Activated T-helper 1 cell treated with anti-CD3 and anti-CD28 coated beads, Interleukin-12 subunit alpha, Interleukin-12 subunit beta, Interleukin-2, Interleukin-4 antibody, amounts not matched to agents 30 ng/mL and 10 ng/mL and 1 ng/mL, durations not matched to agents 14 hours and 24 hours and 36 hours (primary cell): ENCODE measurements around the gene HOXD1. TPM values are rescaled to one million over a fixed set of nuclear protein-coding genes. Genes with fewer than 3 reads are reported as not detected.

ENCODE experiments used
- DNase-seq: peaks from one replicate; pipeline ENCODE4 v3.0.0; 2021; ENCODE audit warnings: low spot score
- H3K27ac Mint-ChIP-seq: one replicate; pipeline ENCODE4 v1.8.0; 2021; ENCODE audit warnings: mild to moderate bottlenecking, mixed read lengths
- H3K27me3 Mint-ChIP-seq: one replicate; pipeline ENCODE4 v1.8.0; 2022; ENCODE audit warnings: mild to moderate bottlenecking, moderate library complexity, mixed read lengths; ENCODE audit not compliant: insufficient read depth
- H3K36me3 Mint-ChIP-seq: one replicate; pipeline ENCODE4 v1.8.0; 2021; ENCODE audit warnings: low read depth, mixed read lengths
- H3K4me1 Mint-ChIP-seq: one replicate; pipeline ENCODE4 v1.8.0; 2021; ENCODE audit warnings: low read depth, mixed read lengths
- H3K4me3 Mint-ChIP-seq: one replicate; pipeline ENCODE4 v1.8.0; 2021; ENCODE audit warnings: mild to moderate bottlenecking, moderate library complexity, mixed read lengths
- H3K9me3 Mint-ChIP-seq: one replicate; pipeline ENCODE4 v1.8.0; 2021; ENCODE audit warnings: mixed read lengths
- intact Hi-C: fragments of 100-400 bp; cut with micrococcal nuclease; formaldehyde crosslinking; loops from one replicate; pipeline ENCODE4 v1.15.1; 2024
- total RNA-seq: library from RNA; stranded (reverse); gene quantifications from 2 replicates; pipeline ENCODE4 v1.2.3, GENCODE V29; 2022

HOXD1 gene
- total RNA-seq, 1 donor from 2014 or later, result not detected

DNA sequence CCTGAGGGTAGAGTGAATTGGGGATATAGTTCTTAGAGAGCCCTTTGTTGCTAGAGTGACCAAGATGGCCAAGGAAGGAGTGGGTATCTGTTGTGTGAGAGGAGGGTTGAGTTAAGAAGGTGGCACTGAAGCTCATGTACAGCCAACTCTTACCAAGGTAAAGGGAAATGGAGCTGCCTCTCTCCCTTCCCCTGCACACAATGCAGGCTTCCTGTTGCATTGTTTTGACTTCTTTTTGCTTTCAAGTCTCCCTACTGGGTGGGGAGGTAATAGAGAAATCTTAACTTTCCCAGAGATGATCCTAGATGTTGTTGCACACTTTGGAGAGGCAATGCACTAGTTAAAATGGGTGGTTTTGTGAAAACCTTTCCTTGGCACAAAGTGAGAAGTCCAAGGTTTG, 23.8 kb downstream of the HOXD1 start:
- H3K27me3 Mint-ChIP-seq, result peaks cover 19% of the 10 kb centered on the region
- intact Hi-C loops, result no loop called here
- no peak for DNase-seq

DNA sequence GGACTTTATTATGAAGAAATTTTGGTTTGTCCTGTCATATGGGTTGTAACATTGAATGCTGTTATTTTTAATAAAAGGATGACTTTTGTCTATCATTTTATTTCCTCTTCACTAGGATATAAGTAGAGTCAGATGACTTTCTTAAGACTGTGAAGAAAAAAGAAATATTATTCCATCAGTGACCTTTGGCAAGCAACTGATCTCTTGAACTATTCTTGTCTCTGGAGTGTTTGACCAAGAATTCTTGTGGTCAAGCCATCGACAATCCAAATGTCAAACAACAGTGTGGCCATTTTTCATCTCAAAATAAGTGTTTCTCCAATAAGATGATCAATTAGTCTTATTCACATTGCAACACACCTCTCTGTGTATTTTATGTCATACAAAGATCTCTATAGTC, 24.9 kb downstream of the HOXD1 start:
- intact Hi-C loops, result no loop called here
- no peak for DNase-seq
- Mint-ChIP-seq H3K4me1 (no peaks in the 10 kb centered on the region), H3K27ac (no peak overlapping the region), H3K36me3 (no peaks in the 10 kb centered on the region), H3K27me3 (peaks cover 19% of the 10 kb centered on the region), H3K4me3 (no peak overlapping the region), H3K9me3 (no peaks in the 10 kb centered on the region)

More for the DNA sequence above, 23.8 kb downstream of the HOXD1 start:
- Mint-ChIP-seq H3K27ac (no peak overlapping the region), H3K4me1 (no peaks in the 10 kb centered on the region), H3K36me3 (no peaks in the 10 kb centered on the region), H3K9me3 (no peaks in the 10 kb centered on the region), H3K4me3 (no peak overlapping the region)

- H3K27ac Mint-ChIP-seq, result no peak overlapping the region
- intact Hi-C loops, result no loop called here
- no peaks in the 10 kb centered on the region for H3K9me3 Mint-ChIP-seq
- H3K27me3 Mint-ChIP-seq, result peaks cover 11% of the 10 kb centered on the region
- no peak overlapping the region for H3K4me3 Mint-ChIP-seq
- no peaks in the 10 kb centered on the region for H3K4me1 Mint-ChIP-seq
- H3K36me3 Mint-ChIP-seq, result no peaks in the 10 kb centered on the region
- DNase-seq, result no peak
Measured at GRCh38 chr2:176227874-176228273, 39.4 kb downstream of the HOXD1 start.

GRCh38 chr2:176234156-176234555, 45.7 kb downstream of the HOXD1 start:
- DNase-seq, result no peak
- Mint-ChIP-seq H3K36me3 (no peaks in the 10 kb centered on the region), H3K4me3 (no peak overlapping the region), H3K9me3 (no peaks in the 10 kb centered on the region), H3K4me1 (no peaks in the 10 kb centered on the region), H3K27ac (no peak overlapping the region), H3K27me3 (peaks cover 8% of the 10 kb centered on the region)
- intact Hi-C loops, result no loop called here

DNA sequence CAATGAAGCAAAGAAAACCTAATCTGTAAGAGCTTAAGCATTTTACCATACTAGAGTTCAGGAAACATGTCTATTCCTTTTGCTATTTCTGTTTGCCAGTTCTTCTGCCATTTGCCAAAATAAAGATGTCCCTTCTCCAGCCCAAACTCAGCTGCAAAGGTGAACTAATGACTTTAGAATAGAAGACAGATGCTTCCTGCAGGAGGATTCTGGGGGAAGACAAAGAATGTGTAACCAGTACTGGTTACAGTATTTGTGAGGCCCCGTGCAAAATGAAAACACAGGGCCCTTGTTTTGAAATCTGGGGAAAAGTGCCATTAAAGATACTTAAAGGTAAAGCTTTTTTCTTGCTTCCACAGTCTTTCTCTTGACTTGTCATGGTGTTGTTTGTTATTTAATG, 46.5 kb downstream of the HOXD1 start:
- no peaks in the 10 kb centered on the region for H3K4me1 Mint-ChIP-seq
- intact Hi-C loops, result no loop called here
- H3K9me3 Mint-ChIP-seq, result no peaks in the 10 kb centered on the region

GRCh38 chr2:176237456-176237855, 49.0 kb downstream of the HOXD1 start:
- intact Hi-C loops, result no loop called here
- Mint-ChIP-seq H3K4me3 (no peak overlapping the region), H3K27ac (no peak overlapping the region), H3K36me3 (no peaks in the 10 kb centered on the region), H3K4me1 (no peaks in the 10 kb centered on the region), H3K27me3 (peaks cover 6% of the 10 kb centered on the region), H3K9me3 (no peaks in the 10 kb centered on the region)
- DNase-seq, result no peak

More for the DNA sequence above, 46.5 kb downstream of the HOXD1 start:
- no peak overlapping the region for H3K27ac Mint-ChIP-seq
- no peak overlapping the region for H3K4me3 Mint-ChIP-seq
- no peak for DNase-seq
- no peaks in the 10 kb centered on the region for H3K36me3 Mint-ChIP-seq
- H3K27me3 Mint-ChIP-seq, result peaks cover 7% of the 10 kb centered on the region

GRCh38 chr2:176239031-176239430, 50.6 kb downstream of the HOXD1 start:
- Mint-ChIP-seq H3K4me1 (no peaks in the 10 kb centered on the region), H3K27ac (no peak overlapping the region), H3K36me3 (no peaks in the 10 kb centered on the region), H3K4me3 (no peak overlapping the region), H3K27me3 (peaks cover 8% of the 10 kb centered on the region), H3K9me3 (no peaks in the 10 kb centered on the region)
- intact Hi-C loops, result no loop called here
- no peak for DNase-seq

DNA sequence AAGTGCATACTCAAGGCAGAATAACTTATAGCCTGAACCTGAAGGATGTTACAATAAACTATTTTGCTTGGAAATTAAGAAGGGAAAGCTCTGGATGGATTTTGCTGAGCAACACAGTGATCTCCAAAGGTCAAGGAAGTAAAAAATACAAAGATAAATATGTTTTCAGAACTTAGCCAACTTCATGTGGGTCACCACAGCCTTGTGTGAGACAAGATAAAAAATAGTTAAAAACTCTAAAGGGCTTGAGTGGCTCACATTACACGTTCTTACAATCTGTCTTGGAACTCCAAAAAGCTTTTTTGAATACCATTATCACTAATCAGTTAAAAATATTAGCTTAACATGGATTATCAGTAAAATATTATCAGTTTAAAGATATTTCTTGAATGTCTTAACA, 51.8 kb downstream of the HOXD1 start:
- H3K27me3 Mint-ChIP-seq, result peaks cover 8% of the 10 kb centered on the region
- H3K27ac Mint-ChIP-seq, result no peak overlapping the region
- no peak for DNase-seq
- H3K36me3 Mint-ChIP-seq, result no peaks in the 10 kb centered on the region
- no peaks in the 10 kb centered on the region for H3K4me1 Mint-ChIP-seq
- intact Hi-C loops, result no loop called here
- no peak overlapping the region for H3K4me3 Mint-ChIP-seq
- H3K9me3 Mint-ChIP-seq, result no peaks in the 10 kb centered on the region

Other genes starting within 250 kb of the HOXD1 start
- 35.2 and 43.6 TPM in 2 replicates for gene LNPK, start 186.4 kb upstream of the HOXD1 start, total RNA-seq
- not detected in 2 replicates for gene EVX2, start 104.7 kb upstream of the HOXD1 start, total RNA-seq
- gene HOXD13, start 95.9 kb upstream of the HOXD1 start, total RNA-seq, result not detected in 2 replicates
- not detected in 2 replicates for gene HOXD12, start 88.9 kb upstream of the HOXD1 start, total RNA-seq
- not detected in 2 replicates for gene HOXD11, start 81.4 kb upstream of the HOXD1 start, total RNA-seq
- gene HOXD10, start 71.9 kb upstream of the HOXD1 start, total RNA-seq, result not detected in 2 replicates
- not detected in 2 replicates for gene HOXD9, start 65.9 kb upstream of the HOXD1 start, total RNA-seq
- not detected in 2 replicates for gene HOXD8, start 59.0 kb upstream of the HOXD1 start, total RNA-seq
- not detected in 2 replicates for gene HOXD4, start 37.1 kb upstream of the HOXD1 start, total RNA-seq
- gene HOXD3, start 31.4 kb upstream of the HOXD1 start, total RNA-seq, result not detected in 2 replicates
- gene MTX2, start 80.8 kb downstream of the HOXD1 start, total RNA-seq, result 24.9 and 30.7 TPM in 2 replicates